Ishikawa (cell line): ENCODE measurements around the gene SPON1.

Experiments used
- CEBPB ChIP-seq: IDR thresholded peaks from 2 replicates; pipeline ENCODE4 v1.6.1; 2012
- CREB1 ChIP-seq: IDR thresholded peaks from 2 replicates; pipeline ENCODE4 v1.6.1; 2012; ENCODE audit warnings: low read depth
- EGR1 ChIP-seq: IDR thresholded peaks from 2 replicates; pipeline ENCODE4 v1.6.1; 2012
- EP300 ChIP-seq: IDR thresholded peaks from 2 replicates; pipeline ENCODE4 v1.6.1; 2012; ENCODE audit warnings: borderline replicate concordance
- FOXM1 ChIP-seq: IDR thresholded peaks from 2 replicates; pipeline ENCODE4 v1.6.1; 2012; ENCODE audit warnings: low read depth, borderline replicate concordance
- MAX ChIP-seq: IDR thresholded peaks from 2 replicates; pipeline ENCODE4 v1.6.1; 2012
- NFIC ChIP-seq: IDR thresholded peaks from 2 replicates; pipeline ENCODE4 v1.6.1; 2012
- RAD21 ChIP-seq: IDR thresholded peaks from 2 replicates; pipeline ENCODE4 v1.6.1; 2012; ENCODE audit warnings: low read depth
- REST ChIP-seq: IDR thresholded peaks from 2 replicates; pipeline ENCODE4 v1.6.1; 2012; ENCODE audit warnings: low read depth, mild to moderate bottlenecking
- TAF1 ChIP-seq: IDR thresholded peaks from 2 replicates; pipeline ENCODE4 v1.6.1; 2012; ENCODE audit warnings: low read depth, mild to moderate bottlenecking
- TCF12 ChIP-seq: IDR thresholded peaks from 2 replicates; pipeline ENCODE4 v1.6.1; 2012; ENCODE audit warnings: low read depth
- TEAD4 ChIP-seq: IDR thresholded peaks from 2 replicates; pipeline ENCODE4 v1.6.1; 2012
- USF1 ChIP-seq: IDR thresholded peaks from 2 replicates; pipeline ENCODE4 v1.6.1; 2012
- YY1 ChIP-seq: IDR thresholded peaks from 2 replicates; pipeline ENCODE4 v1.6.1; 2012; ENCODE audit warnings: low read depth
- ZBTB7A ChIP-seq: IDR thresholded peaks from 2 replicates; pipeline ENCODE4 v1.6.1; 2012; ENCODE audit warnings: low read depth

SPON1 gene

GRCh38 chr11:14094481-14095037, 132.0 kb downstream of the SPON1 start:
- TF ChIP-seq EGR1 (no peak), RAD21 (no peak), TCF12 (no peak), TAF1 (no peak), CEBPB (no peak), ZBTB7A (no peak), CREB1 (no peak), REST (no peak), FOXM1 (no peak), USF1 (no peak), EP300 (no peak), YY1 (no peak), MAX (no peak), NFIC (no peak), TEAD4 (no peak)

GRCh38 chr11:14095882-14096281, 133.4 kb downstream of the SPON1 start:
- TF ChIP-seq REST (no peak), EGR1 (no peak), ZBTB7A (no peak), FOXM1 (no peak), RAD21 (no peak), MAX (no peak), TCF12 (no peak), YY1 (no peak), TEAD4 (no peak), NFIC (no peak)

DNA sequence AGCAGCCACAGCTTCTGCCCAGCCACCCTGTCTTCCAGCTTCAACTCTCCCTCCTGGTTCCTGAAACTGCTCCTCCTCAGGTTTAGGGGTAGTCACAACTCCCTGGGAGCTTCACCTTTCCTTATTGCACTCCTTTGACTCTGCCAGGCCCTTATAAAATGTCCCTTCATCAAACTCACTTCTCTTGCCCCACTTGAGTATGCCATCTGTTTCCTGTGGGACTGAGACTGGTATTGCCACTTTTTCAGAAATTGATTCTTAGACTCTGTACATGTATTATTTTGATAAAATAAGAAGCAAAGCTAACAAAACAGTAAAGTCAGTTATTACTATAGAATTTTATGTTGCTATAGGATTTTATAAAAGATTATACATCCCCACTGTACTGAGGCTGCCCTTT, 134.1 kb downstream of the SPON1 start:
- TF ChIP-seq REST = no peak
- TF ChIP-seq NFIC = no peak
- TF ChIP-seq RAD21 = no peak
- TF ChIP-seq TAF1 = no peak
- no peak for TF ChIP-seq MAX
- no peak for TF ChIP-seq USF1
- no peak for TF ChIP-seq TEAD4
- TF ChIP-seq FOXM1 = no peak
- TF ChIP-seq YY1 = no peak

GRCh38 chr11:14101388-14101787, 138.9 kb downstream of the SPON1 start:
- TF ChIP-seq USF1 (no peak), EGR1 (no peak), CREB1 (no peak), TAF1 (no peak), ZBTB7A (no peak)

GRCh38 chr11:14102766-14103165, 140.2 kb downstream of the SPON1 start:
- TF ChIP-seq ZBTB7A (no peak), TCF12 (no peak), FOXM1 (no peak), TAF1 (no peak), RAD21 (no peak), NFIC (no peak), TEAD4 (no peak), YY1 (no peak), CREB1 (no peak), REST (no peak), MAX (no peak), CEBPB (no peak), EP300 (no peak), EGR1 (no peak), USF1 (no peak)
